Cardiac fibroblast (primary cell): Measurements from ENCODE around the gene RIT2.

ENCODE experiments used
- DNase-seq, 2 donors: peaks; one replicate each; pipeline versions ENCODE4 v3.0.0 to v3.0.0-alpha.2; 2010; ENCODE audit warnings: low read depth in 2 of 2
- H3K4me3 ChIP-seq, 2 donors: replicated peaks in 1 of 2; 1 replicate in 1 of 2; 2 replicates in 1 of 2; pipeline ENCODE4 v1.5.1; 2011; ENCODE audit warnings: low read depth in 2 of 2, low read length in 2 of 2, mild to moderate bottlenecking in 2 of 2, moderate library complexity in 1 of 2
- TF ChIP-seq, protein P1 (sequence below): IDR thresholded peaks from one replicate; pipeline ENCODE4 v1.5.1; 2011; ENCODE audit warnings: low read depth, mild to moderate bottlenecking, low read length, inconsistent platforms

The RIT2 gene

DNA sequence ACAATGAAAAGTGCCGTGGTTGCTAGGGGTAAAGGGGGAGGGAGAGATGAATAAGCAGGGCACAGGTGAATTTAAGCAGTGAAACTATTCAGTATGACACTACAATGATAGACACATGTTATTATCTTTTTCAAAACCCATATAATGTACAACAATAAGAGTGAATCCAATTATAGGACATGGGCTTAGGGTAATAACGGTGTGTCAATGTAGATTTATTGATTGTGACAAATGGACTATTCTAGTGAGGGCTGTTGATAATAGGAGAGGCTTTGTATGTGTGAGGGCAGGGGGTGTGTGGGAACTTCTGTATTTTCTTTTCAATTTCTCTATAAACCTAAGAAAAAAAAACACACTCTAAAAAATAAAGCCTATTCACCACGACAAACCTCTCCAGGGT, 223.8 kb downstream of the RIT2 start:
- DNase-seq, result no peak
- TF ChIP-seq, protein P1, sequence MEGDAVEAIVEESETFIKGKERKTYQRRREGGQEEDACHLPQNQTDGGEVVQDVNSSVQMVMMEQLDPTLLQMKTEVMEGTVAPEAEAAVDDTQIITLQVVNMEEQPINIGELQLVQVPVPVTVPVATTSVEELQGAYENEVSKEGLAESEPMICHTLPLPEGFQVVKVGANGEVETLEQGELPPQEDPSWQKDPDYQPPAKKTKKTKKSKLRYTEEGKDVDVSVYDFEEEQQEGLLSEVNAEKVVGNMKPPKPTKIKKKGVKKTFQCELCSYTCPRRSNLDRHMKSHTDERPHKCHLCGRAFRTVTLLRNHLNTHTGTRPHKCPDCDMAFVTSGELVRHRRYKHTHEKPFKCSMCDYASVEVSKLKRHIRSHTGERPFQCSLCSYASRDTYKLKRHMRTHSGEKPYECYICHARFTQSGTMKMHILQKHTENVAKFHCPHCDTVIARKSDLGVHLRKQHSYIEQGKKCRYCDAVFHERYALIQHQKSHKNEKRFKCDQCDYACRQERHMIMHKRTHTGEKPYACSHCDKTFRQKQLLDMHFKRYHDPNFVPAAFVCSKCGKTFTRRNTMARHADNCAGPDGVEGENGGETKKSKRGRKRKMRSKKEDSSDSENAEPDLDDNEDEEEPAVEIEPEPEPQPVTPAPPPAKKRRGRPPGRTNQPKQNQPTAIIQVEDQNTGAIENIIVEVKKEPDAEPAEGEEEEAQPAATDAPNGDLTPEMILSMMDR, result no peak

DNA sequence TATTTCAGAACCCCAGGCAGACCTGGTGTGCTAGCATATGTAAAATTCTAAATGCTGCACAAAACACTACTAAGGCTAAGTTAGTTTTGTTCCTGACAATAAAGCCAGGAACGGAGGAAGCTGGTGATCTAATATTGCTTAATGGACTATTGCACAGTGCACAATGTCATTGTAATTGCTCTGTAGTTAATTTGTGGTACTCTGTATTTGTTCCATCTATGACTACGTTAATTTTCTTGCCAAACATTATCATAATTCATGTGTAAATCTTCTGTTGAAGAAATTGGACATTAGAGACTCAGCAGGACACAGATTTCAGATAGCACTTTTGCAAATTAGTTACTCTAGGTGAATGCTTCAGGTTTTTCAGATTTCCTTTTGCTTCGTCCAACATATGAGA, 232.3 kb downstream of the RIT2 start:
- no peak for DNase-seq
- TF ChIP-seq, protein P1, result no peak

More for the DNA sequence above, 223.8 kb downstream of the RIT2 start:
- H3K4me3 ChIP-seq, result no peak overlapping the region

DNA sequence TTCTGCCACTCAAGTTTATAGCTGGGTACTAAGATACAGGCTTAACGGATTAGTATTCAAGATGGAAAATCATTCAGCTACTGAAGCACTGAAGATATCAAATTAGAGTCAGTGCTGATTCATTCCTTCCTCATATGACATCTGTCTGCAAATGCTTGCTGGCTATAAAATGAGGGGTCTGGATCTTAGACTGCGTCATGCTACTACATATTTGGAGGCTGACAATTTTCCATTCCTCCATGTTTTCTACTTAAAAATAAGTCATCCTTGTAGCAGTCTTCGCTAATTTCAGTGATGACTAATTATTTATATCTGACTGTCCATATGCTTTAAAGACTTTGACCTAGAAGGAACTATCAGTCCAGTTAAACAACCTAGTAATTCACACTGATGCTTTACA, 233.4 kb downstream of the RIT2 start:
- TF ChIP-seq, protein P1, result no peak
- H3K4me3 ChIP-seq, result no peak overlapping the region
- peak in 1 of 2 donors; percentile 53 for DNase-seq

More for the DNA sequence above, 232.3 kb downstream of the RIT2 start:
- no peak overlapping the region for H3K4me3 ChIP-seq

DNA sequence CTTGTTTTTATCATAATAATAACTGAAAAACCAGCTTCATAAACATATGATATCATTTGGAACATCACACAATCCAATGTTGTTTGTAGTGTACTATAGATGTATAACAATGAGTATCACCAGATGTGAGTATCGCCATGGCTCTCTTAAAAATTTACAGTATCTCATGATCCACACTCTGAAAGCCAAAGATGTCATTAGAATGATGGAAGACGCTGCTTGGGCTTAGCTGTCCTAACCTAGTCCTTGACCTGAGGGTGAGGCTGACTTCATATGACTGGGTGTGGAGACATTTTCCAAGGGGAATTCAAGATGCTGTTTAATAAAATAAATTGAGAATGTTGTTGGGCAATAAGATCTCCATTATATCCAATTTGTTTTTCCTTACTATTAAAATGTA, 242.6 kb downstream of the RIT2 start:
- H3K4me3 ChIP-seq, result no peak overlapping the region
- no peak for DNase-seq
- TF ChIP-seq, protein P1, result no peak

DNA sequence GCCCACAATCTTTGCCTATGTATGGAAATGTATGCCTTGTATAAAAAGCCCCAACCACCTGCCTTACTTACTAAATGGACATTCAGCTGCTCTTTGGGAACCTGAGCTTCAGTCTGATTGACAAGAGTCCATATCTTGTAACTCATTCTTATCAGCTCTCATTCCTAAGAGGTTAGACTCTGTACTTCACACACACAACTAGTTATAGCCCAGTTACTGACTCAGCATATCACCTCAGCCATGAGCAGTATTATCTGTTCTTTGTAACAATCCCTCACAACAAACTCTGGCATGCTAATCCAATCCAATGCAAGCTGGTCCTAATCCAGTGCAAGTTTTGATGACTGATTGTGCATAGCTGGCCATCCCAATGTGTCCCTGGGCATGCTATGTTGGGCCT, 250.6 kb downstream of the RIT2 start:
- TF ChIP-seq, protein P1, result no peak
- no peak for DNase-seq
- no peak overlapping the region for H3K4me3 ChIP-seq

DNA sequence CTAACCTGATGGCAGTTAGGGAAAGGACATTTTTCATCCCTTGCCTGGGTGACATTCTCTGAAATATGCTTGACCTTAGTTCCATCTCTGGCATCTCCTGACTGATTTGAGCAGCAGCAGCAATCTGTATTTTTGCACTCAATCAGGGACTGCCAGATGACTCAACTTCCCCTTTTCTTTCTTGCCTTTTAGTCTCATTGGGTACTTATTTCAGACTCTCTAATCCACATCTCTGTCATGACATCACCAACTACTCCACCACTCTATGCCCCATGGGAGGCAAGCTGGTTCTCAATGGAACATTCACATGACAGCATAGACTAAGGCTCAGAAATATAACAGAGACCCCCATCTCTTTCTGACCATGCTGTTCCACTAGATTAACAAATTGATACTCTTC, 254.2 kb downstream of the RIT2 start:
- TF ChIP-seq, protein P1, result no peak
- H3K4me3 ChIP-seq, result no peak overlapping the region
- no peak for DNase-seq

DNA sequence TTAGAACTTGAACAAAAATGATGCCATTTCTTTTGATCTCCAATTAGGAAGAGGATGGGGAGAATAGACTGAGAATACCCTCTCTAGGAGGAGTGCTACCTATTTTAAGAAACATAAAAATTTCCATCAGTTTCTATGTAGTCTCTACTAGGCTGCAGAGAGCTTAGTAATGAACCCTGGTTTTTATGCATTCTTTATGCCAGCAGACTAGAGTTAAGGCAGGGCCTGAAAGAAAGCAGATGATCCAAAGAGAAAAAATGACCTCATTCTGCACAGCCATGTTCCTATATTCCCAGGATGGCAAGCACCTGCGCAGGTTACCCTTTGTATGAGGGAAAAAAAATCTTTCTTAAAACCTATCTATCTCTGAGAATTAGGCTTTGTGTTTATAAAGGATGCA, 254.9 kb downstream of the RIT2 start:
- no peak overlapping the region for H3K4me3 ChIP-seq
- TF ChIP-seq, protein P1, result no peak
- no peak for DNase-seq
